ENCODE measurements around the gene NRXN3. TPM values are rescaled to one million over a fixed set of nuclear protein-coding genes. Genes with fewer than 3 reads are reported as not detected.

Gene NRXN3
- total RNA-seq, 2 donors from 2014 or later, result not detected

DNA sequence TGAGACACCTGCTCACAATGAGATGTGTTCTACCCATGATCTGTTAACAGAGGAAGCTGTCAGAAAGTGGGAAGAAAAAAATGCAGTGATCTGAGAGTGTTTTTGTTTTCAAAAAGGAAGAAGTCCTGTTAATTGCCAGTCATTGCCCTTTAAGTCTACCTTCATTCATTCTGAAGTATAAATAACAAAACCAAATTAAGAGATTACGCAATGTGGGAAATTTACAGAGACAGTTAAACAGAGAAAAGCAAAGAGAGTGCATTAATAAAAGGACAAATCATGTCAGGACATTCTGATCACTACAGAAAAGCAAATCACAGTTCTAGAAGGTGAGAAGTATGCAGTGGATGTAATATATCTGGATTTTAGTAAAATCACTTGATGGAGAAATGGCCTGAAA lies 154.2 kb downstream of the NRXN3 start:
- ATAC-seq (no peak), DNase-seq (no peak)
- no peak overlapping the region for H3K4me3 Mint-ChIP-seq
- H3K9me3 ChIP-seq (ENCODE audit: control insufficient read depth, low read length, poor library complexity, severe bottlenecking), result no peaks in the 10 kb centered on the region
- H3K27ac Mint-ChIP-seq, result no peak overlapping the region
- no peaks in the 10 kb centered on the region for H3K36me3 Mint-ChIP-seq (ENCODE audit: low read depth)
- no peaks in the 10 kb centered on the region for H3K4me1 Mint-ChIP-seq
- H3K27me3 Mint-ChIP-seq, result peaks cover 20% of the 10 kb centered on the region

DNA sequence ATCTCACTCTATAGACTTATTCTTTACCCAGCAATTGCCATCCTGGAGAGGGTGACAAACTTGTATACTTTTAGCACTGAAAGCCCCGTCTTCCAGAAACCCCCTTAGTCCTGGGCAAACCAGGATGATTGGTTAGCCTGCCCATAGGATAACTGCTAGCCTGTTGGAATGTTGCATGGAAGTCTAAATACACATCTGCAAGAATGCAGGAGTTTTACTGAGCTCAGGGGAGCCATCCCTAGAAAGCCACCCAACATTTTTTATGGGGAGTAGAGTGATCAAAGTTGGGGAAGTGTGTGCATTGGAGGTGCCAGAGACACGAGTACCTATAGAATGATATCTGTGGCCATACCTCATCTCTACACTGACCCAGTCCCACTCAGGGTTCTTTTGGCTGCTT lies 155.7 kb downstream of the NRXN3 start:
- Mint-ChIP-seq H3K4me3 (no peak overlapping the region), H3K27ac (no peak overlapping the region), H3K4me1 (no peaks in the 10 kb centered on the region), H3K36me3 (ENCODE audit: low read depth) (no peaks in the 10 kb centered on the region), H3K27me3 (peaks cover 11% of the 10 kb centered on the region)
- ATAC-seq, result no peak
- no peak for DNase-seq
- no peaks in the 10 kb centered on the region for H3K9me3 ChIP-seq (ENCODE audit: control insufficient read depth, low read length, poor library complexity, severe bottlenecking)

DNA sequence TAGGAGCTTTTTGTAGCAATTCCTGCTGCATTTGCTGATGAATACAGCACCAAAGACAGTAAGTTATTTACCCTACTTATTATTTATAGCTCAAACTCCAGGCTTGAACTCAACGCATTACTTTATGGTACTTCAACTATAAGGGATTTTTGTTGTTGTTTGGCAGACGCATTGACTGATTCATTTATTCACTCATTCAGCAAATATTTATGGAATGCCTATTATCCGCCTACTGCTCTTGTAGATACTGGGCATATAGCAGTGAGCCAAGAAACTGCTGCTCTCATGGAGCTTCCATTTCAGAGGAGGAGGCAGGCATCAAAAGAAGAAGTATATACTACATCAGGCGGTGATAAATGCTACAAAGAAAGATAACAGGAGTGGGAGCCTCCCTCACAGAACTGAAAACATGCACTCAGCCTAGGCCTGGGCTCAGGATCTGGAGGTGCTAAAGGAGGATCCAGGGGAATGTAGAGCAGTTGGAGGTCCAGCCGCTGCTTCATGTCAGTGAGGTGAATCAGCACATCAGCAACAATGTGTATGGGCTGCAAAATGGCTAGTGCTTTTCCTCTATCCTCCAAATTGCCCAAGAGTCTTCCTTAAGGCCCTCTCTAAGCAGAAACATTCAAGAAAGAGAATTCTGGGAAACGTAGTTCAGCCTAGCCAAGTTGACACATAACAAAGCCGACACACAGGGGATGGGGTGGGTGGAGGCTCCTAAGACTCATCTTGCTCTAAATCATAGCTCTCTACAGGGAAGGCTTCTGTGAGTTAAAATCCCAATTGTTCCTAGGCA lies 157.5 kb downstream of the NRXN3 start:
- H3K36me3 Mint-ChIP-seq (ENCODE audit: low read depth), result no peaks in the 10 kb centered on the region
- no peak overlapping the region for H3K27ac Mint-ChIP-seq
- no peaks in the 10 kb centered on the region for H3K9me3 ChIP-seq (ENCODE audit: control insufficient read depth, low read length, poor library complexity, severe bottlenecking)
- peaks cover 4% of the 10 kb centered on the region for H3K27me3 Mint-ChIP-seq
- no peak for ATAC-seq
- no peak overlapping the region for H3K4me3 Mint-ChIP-seq
- H3K4me1 Mint-ChIP-seq, result no peaks in the 10 kb centered on the region
- no peak for DNase-seq

DNA sequence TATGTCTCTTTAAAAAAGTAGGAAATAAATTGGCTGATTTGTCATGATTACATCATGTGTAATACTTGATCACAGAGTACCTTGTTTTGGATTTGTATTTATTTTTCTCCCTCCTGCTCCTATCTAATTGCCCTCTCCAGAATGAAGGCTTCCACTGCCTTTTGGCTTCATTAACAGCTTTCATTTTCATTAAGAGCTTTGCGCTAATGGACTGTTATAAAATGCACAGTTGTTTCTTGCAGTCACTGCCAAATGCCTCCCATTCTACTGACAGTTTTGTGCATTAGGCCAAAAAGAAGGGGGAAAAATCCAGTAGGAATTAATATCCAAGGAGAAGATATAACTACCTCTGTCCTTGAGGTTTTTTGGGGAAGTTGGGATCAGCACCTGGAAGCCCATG lies 159.2 kb downstream of the NRXN3 start:
- Mint-ChIP-seq H3K27ac (no peak overlapping the region), H3K27me3 (peaks cover 4% of the 10 kb centered on the region), H3K4me3 (no peak overlapping the region), H3K4me1 (no peaks in the 10 kb centered on the region), H3K36me3 (ENCODE audit: low read depth) (no peaks in the 10 kb centered on the region)
- DNase-seq, result no peak
- no peaks in the 10 kb centered on the region for H3K9me3 ChIP-seq (ENCODE audit: control insufficient read depth, low read length, poor library complexity, severe bottlenecking)
- ATAC-seq, result no peak

DNA sequence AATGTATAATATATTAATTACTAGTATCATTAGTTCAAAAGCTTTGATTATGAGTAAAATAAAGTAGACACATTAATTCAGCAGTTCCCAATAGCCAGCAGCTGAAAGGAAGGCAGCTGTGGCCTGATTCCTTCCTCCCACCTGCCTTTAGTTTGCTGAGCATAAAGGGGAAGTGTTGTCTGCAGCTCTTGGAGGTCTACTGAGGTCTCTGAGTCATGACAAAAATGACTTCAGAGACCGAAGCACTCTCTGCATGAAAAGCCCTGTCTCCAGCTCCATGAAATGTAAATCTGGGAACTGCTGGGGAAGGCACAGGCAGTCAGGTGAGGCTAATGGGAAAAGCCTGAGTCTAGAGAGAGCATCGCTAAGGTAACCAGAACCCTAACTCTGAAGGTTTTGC lies 165.4 kb downstream of the NRXN3 start:
- no peak for ATAC-seq
- no peaks in the 10 kb centered on the region for H3K27me3 Mint-ChIP-seq
- H3K27ac Mint-ChIP-seq, result no peak overlapping the region

DNA sequence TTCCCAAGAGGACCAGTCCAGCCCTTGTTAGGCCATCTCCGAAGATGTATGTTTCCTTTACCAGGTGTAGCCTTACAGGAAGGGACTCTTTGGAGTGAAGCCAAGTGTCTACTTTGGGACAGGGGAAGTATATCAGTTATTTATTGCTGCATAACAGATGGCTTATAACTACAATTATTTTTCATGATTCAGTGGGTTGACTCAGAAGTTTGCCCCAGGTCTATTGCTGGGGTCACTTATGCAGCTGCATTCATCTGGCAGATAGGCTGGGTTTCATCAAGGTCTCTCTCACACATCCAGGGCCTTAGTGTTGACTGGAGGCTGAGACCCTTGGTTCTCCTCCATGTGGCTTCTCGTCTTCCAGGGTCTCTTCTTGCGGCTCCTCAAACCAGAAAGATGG lies 170.1 kb downstream of the NRXN3 start:
- H3K36me3 Mint-ChIP-seq (ENCODE audit: low read depth), result no peaks in the 10 kb centered on the region
- ATAC-seq, result no peak
- H3K4me1 Mint-ChIP-seq, result no peaks in the 10 kb centered on the region
- no peak for DNase-seq
- no peaks in the 10 kb centered on the region for H3K27me3 Mint-ChIP-seq
- H3K27ac Mint-ChIP-seq, result no peak overlapping the region
- no peak overlapping the region for H3K4me3 Mint-ChIP-seq
- H3K9me3 ChIP-seq (ENCODE audit: control insufficient read depth, low read length, poor library complexity, severe bottlenecking), result no peaks in the 10 kb centered on the region

More for the DNA sequence above, 165.4 kb downstream of the NRXN3 start:
- H3K9me3 ChIP-seq (ENCODE audit: control insufficient read depth, low read length, poor library complexity, severe bottlenecking), result no peaks in the 10 kb centered on the region
- no peak for DNase-seq
- Mint-ChIP-seq H3K4me3 (no peak overlapping the region), H3K36me3 (ENCODE audit: low read depth) (no peaks in the 10 kb centered on the region), H3K4me1 (no peaks in the 10 kb centered on the region)

DNA sequence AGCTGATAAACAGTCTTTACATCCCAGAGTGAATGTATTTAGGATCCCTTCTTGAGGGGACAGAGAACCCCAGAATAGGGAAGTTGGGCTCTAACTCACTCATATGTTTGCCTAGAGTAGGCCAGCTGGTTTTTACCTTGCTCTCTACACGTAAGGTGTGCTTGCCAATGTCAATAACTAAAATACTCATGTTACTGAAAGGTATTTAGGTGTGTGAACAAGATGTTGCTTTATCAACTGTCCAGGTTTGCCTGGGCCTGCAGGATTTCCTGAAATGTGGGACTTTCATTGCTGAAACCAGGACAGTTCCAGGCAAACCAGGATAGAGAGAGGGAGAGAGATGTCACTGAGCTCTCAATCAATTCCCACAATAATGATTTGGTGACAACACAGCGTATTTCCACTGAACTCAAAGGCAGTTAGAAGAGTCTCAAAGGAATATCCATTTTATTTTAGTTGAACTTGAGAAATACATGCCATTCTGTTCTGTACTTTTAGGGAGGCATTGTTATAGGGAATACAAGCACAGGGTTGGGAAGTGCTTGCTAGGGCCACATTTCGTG lies 171.7 kb downstream of the NRXN3 start:
- Mint-ChIP-seq H3K36me3 (ENCODE audit: low read depth) (no peaks in the 10 kb centered on the region), H3K27me3 (no peaks in the 10 kb centered on the region), H3K4me3 (no peak overlapping the region), H3K4me1 (no peaks in the 10 kb centered on the region), H3K27ac (no peak overlapping the region)
- ATAC-seq, result no peak
- no peaks in the 10 kb centered on the region for H3K9me3 ChIP-seq (ENCODE audit: control insufficient read depth, low read length, poor library complexity, severe bottlenecking)
- DNase-seq, result no peak

DNA sequence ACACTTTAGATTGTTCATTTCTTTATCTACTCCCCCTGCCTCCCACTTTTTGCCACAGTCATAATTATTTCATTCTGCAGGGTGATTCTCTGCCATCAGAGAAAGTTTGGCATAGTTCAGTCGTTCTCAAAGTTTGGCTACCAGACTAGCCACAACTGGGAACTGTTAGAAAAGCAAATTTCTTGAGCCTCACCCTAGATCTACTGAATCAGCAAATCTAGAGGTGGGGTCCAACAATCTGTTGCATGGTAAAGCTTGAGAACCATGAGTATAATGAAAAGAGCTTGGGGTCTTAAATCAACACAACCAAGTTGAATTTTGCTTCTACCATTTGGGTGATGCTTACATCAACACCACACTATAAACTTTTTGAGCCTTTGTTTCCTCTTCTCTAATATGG lies 172.7 kb downstream of the NRXN3 start:
- Mint-ChIP-seq H3K36me3 (ENCODE audit: low read depth) (no peaks in the 10 kb centered on the region), H3K4me1 (no peaks in the 10 kb centered on the region), H3K27ac (no peak overlapping the region), H3K4me3 (no peak overlapping the region), H3K27me3 (no peaks in the 10 kb centered on the region)
- DNase-seq (no peak), ATAC-seq (no peak)
- H3K9me3 ChIP-seq (ENCODE audit: control insufficient read depth, low read length, poor library complexity, severe bottlenecking), result no peaks in the 10 kb centered on the region

DNA sequence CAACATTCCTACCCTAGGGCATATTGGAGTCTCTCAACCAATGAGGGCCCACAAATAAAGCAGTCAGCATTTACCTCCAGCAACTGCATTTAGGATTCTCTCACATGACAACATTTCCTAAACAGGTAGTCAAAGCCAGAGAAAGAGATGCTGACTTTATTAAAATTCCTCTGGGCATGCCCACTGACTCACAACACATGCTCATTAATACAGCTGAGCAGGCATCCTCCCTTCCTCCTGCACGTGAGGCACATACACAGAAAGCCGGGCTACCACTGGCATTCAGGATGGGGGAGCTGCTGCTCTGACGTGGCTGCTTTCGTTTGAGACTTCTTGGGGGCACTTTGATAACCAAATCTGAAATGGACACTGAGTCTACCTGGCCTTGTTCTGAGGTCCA lies 174.1 kb downstream of the NRXN3 start:
- Mint-ChIP-seq H3K27ac (no peak overlapping the region), H3K4me3 (no peak overlapping the region), H3K27me3 (no peaks in the 10 kb centered on the region), H3K4me1 (no peaks in the 10 kb centered on the region), H3K36me3 (ENCODE audit: low read depth) (no peaks in the 10 kb centered on the region)
- DNase-seq (no peak), ATAC-seq (no peak)
- no peaks in the 10 kb centered on the region for H3K9me3 ChIP-seq (ENCODE audit: control insufficient read depth, low read length, poor library complexity, severe bottlenecking)

DNA sequence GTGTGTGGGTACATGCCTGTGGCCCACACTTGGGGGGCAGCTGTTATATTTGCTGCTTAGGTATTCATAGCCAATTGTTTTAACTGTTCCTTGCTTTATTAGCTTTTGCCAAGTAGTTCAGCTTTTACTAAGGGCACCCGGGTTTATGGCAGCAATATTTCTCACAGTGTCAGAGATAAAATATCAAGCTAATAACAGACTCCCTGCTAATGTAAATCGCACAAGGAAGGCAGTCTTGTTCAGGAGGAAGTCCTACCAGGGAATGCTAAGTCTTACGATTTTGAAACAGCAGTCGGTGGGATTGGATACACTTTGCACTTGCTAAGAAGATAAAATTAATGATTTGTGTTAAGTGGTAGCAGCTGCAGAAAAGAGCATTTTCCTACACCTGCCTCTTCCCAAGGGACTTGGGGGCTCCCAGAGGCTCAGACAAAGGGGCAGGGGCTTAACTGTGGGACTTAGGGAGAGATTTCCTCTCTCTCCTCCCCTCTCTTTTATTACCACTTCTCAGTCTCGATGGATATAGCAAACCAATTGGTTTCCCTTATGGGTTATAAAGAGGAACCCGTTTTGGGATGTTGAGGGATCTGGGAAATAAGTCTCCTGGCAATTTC lies 175.1 kb downstream of the NRXN3 start:
- no peaks in the 10 kb centered on the region for H3K9me3 ChIP-seq (ENCODE audit: control insufficient read depth, low read length, poor library complexity, severe bottlenecking)
- Mint-ChIP-seq H3K27ac (no peak overlapping the region), H3K36me3 (ENCODE audit: low read depth) (no peaks in the 10 kb centered on the region), H3K4me3 (no peak overlapping the region), H3K27me3 (no peaks in the 10 kb centered on the region), H3K4me1 (no peaks in the 10 kb centered on the region)
- DNase-seq (no peak), ATAC-seq (no peak)

DNA sequence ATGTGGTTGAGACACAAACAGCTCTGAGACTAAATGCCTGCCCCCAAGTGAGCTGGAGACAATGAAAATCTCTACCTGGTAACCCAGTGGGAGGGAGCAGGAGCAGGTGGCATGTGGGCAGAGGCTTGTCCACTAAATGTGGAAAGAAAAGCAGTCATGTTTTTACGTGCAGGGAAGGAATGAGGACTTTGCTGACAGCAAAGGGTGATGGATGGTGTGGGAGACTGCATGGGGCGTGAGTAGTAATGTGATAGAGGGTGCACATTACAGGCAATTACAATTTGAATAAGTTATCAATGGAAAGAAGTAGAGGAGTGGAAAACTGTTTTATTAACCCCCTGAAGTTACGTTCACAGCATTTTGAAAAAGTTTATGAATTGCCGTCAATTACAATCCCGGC lies 176.6 kb downstream of the NRXN3 start:
- H3K27me3 Mint-ChIP-seq, result no peaks in the 10 kb centered on the region
- no peaks in the 10 kb centered on the region for H3K4me1 Mint-ChIP-seq
- no peak for ATAC-seq
- no peaks in the 10 kb centered on the region for H3K36me3 Mint-ChIP-seq (ENCODE audit: low read depth)
- DNase-seq, result no peak
- H3K9me3 ChIP-seq (ENCODE audit: control insufficient read depth, low read length, poor library complexity, severe bottlenecking), result no peaks in the 10 kb centered on the region
- H3K27ac Mint-ChIP-seq, result no peak overlapping the region
- H3K4me3 Mint-ChIP-seq, result no peak overlapping the region

DNA sequence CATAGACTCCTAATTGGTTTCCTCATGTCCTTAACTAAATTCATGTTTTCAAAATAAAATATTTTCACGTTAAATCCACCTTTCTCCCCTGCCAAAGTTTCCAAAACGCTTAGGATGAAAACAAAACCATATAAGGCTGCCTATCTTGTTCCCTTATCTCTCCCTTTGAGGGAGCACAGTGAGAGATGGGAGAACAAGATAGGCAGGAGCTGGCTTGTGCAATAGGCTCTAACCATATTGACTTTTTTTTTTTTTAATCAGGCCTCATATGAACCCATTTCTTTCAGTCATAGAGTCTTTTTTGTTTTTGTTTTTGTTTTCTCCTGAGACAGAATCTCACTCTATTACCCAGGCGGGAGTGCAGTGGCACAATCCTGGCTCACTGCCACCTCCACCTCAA lies 184.9 kb downstream of the NRXN3 start:
- Mint-ChIP-seq H3K4me1 (no peaks in the 10 kb centered on the region), H3K27ac (no peak overlapping the region), H3K27me3 (no peaks in the 10 kb centered on the region), H3K4me3 (no peak overlapping the region), H3K36me3 (ENCODE audit: low read depth) (no peaks in the 10 kb centered on the region)
- no peak for DNase-seq
- no peak for ATAC-seq
- no peaks in the 10 kb centered on the region for H3K9me3 ChIP-seq (ENCODE audit: control insufficient read depth, low read length, poor library complexity, severe bottlenecking)

DNA sequence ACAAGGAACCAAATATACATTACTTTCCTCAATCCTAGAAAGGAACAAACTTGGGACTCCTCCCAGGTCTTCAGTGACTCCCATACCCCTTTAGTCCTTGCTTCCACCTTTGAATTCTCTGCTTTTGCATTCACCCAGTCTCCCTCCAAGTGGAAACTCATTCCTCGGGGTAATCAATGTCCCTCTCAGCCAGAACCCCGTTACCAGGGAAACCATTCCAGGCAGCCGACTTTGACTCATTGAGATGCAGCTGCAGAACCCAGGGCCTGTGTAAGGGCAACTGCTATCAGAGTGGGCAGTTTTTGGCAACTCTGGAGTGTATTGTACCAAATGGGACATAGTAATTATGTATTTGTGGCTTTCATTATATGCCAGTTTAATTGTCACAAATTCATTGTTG lies 186.2 kb downstream of the NRXN3 start:
- H3K4me3 Mint-ChIP-seq, result no peak overlapping the region
- no peaks in the 10 kb centered on the region for H3K4me1 Mint-ChIP-seq
- H3K36me3 Mint-ChIP-seq (ENCODE audit: low read depth), result no peaks in the 10 kb centered on the region
- no peaks in the 10 kb centered on the region for H3K27me3 Mint-ChIP-seq
- no peak for ATAC-seq
- no peak overlapping the region for H3K27ac Mint-ChIP-seq
- H3K9me3 ChIP-seq (ENCODE audit: control insufficient read depth, low read length, poor library complexity, severe bottlenecking), result no peaks in the 10 kb centered on the region
- DNase-seq, result no peak

DNA sequence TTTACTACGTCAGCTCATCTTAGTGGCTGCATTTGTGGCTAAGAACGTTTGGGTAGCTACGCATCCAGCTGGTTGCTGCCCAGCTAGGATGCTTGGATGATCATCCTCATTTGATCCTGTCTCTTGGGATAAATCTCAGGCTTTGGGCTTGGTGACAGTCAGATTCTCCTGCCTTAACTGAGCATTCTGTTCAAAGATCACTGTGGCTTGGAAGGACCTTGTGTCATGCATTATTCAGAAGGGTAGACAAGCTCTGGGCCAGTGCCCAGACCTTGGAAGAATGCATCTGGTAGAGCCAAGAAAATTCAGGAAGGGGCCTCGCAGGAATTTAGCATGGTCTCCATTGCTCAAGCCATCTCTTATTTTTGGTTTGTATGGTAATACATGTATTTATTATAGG lies 188.4 kb downstream of the NRXN3 start:
- Mint-ChIP-seq H3K27ac (no peak overlapping the region), H3K4me3 (no peak overlapping the region), H3K4me1 (no peaks in the 10 kb centered on the region), H3K36me3 (ENCODE audit: low read depth) (no peaks in the 10 kb centered on the region), H3K27me3 (no peaks in the 10 kb centered on the region)
- DNase-seq (no peak), ATAC-seq (no peak)
- H3K9me3 ChIP-seq (ENCODE audit: control insufficient read depth, low read length, poor library complexity, severe bottlenecking), result no peaks in the 10 kb centered on the region
